Measurements from ENCODE around the gene BOD1.

DNA sequence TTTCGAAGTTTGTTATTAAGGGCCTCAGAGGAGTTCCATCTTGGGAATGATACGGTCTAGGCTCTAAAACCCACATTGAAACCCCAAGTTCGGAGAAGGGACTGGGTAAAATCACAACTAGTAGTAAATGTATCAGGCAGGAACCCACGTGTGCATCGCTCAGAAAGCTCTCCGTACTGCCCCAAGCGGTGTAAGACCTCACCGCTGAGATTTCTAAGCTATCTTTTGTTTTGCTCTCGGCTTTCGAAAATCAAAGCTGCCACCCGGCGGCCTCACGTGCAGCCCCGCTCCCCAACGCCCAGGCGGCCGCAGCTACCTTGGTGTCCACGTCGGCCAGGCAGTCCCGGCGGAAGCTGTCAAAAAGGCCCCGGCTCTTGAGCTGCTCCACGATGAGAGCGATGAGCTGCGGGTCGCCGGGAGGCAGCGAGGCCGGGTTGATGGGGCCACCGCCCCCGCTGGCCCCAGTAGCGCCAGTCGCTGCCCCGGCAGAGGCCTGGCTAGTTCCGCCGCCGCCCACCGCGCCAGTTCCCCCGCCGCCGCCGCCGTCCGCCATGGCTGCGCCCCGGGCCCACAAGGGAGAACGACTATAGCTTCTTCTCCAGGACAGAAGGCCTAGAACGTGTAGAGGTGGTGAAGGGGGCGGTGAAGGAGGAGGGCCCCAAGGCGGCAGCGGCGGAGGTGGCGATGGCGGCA, 420 bp downstream of the BOD1 start:
- TF ChIP-seq, protein P1, sequence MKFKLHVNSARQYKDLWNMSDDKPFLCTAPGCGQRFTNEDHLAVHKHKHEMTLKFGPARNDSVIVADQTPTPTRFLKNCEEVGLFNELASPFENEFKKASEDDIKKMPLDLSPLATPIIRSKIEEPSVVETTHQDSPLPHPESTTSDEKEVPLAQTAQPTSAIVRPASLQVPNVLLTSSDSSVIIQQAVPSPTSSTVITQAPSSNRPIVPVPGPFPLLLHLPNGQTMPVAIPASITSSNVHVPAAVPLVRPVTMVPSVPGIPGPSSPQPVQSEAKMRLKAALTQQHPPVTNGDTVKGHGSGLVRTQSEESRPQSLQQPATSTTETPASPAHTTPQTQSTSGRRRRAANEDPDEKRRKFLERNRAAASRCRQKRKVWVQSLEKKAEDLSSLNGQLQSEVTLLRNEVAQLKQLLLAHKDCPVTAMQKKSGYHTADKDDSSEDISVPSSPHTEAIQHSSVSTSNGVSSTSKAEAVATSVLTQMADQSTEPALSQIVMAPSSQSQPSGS (IDR thresholded peaks at IDR 0.05; ENCODE audit: low read length): no peak
- peak; percentile 73 for TF ChIP-seq POLR2A (IDR thresholded peaks at IDR 0.05; ENCODE audit: low read depth, low read length)
- TF ChIP-seq, protein P2, sequence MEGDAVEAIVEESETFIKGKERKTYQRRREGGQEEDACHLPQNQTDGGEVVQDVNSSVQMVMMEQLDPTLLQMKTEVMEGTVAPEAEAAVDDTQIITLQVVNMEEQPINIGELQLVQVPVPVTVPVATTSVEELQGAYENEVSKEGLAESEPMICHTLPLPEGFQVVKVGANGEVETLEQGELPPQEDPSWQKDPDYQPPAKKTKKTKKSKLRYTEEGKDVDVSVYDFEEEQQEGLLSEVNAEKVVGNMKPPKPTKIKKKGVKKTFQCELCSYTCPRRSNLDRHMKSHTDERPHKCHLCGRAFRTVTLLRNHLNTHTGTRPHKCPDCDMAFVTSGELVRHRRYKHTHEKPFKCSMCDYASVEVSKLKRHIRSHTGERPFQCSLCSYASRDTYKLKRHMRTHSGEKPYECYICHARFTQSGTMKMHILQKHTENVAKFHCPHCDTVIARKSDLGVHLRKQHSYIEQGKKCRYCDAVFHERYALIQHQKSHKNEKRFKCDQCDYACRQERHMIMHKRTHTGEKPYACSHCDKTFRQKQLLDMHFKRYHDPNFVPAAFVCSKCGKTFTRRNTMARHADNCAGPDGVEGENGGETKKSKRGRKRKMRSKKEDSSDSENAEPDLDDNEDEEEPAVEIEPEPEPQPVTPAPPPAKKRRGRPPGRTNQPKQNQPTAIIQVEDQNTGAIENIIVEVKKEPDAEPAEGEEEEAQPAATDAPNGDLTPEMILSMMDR (IDR thresholded peaks at IDR 0.05 in 2 of 3, conservative IDR thresholded peaks at IDR 0.05 in 1 of 3; ENCODE audit: control insufficient read depth in 2 of 3, extremely low read depth in 1 of 3, insufficient read depth in 1 of 3, low read depth in 3 of 3, low read length in 3 of 3): peak; percentile 70 to 82 (median 77)

Data from GM12878 (cell line).